Lower leg skin (tissue), 3 donors: ENCODE results near the gene RAB34.

ENCODE experiments used
- POLR2A ChIP-seq, 2 donors: fragments of 450-650 bp; IDR thresholded peaks; one replicate each; pipeline ENCODE4 v1.6.1; 2016 to 2017; ENCODE audit warnings: antibody characterized with exemption in 2 of 2, mild to moderate bottlenecking in 1 of 2, moderate library complexity in 1 of 2
- TF ChIP-seq, protein P1 (sequence below), 3 donors: fragments of 450-650 bp; IDR thresholded peaks; one replicate each; pipeline ENCODE4 v1.5.1; 2016; ENCODE audit warnings: antibody characterized with exemption in 3 of 3, mild to moderate bottlenecking in 3 of 3, moderate library complexity in 2 of 3

DNA sequence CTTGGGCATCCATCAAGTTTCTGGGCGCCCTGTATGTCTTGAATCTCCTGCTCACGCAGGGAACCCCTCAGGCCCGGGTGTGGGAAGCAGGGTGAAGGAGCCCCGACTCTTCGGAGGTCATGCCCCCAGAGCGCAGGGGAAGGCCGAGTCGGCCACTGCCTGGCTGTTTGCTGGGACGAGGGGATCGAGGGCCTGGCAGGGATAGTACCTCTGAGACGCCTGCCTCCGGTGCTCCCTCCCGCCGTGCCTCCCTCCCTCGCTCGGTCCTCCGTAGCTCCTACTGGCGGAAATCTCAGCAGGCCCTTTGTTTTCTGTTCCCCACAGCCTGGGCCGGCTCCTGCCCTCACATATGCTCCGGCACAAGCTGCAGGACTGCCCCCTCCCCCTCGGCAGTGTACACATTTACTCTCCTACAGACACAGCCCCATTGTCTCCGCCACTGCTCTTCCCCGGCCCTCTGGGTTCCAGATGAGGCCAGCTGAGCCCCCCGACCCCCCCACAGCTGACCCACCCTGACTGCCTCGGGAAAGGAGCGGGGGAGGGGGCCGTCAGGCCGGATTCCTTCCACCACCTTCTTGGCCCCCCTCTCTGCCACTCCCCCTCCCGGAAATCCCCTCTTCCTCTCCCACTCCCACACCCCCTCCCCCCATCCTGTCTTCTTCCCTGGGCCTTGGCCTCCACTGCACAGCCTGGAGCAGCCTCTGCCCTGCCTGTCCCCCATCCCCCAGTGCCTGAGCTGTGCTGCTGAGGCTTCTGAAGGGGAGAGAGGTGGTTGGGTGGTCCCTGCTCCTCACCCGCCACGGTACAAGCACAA is 27.5 kb upstream of the RAB34 start:
- TF ChIP-seq, protein P1, sequence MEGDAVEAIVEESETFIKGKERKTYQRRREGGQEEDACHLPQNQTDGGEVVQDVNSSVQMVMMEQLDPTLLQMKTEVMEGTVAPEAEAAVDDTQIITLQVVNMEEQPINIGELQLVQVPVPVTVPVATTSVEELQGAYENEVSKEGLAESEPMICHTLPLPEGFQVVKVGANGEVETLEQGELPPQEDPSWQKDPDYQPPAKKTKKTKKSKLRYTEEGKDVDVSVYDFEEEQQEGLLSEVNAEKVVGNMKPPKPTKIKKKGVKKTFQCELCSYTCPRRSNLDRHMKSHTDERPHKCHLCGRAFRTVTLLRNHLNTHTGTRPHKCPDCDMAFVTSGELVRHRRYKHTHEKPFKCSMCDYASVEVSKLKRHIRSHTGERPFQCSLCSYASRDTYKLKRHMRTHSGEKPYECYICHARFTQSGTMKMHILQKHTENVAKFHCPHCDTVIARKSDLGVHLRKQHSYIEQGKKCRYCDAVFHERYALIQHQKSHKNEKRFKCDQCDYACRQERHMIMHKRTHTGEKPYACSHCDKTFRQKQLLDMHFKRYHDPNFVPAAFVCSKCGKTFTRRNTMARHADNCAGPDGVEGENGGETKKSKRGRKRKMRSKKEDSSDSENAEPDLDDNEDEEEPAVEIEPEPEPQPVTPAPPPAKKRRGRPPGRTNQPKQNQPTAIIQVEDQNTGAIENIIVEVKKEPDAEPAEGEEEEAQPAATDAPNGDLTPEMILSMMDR (IDR thresholded peaks at IDR 0.05): no peak
- no peak for TF ChIP-seq POLR2A (IDR thresholded peaks at IDR 0.05)
